Measurements from ENCODE around the gene SDR42E1.

The SDR42E1 gene

GRCh38 chr16:82037666-82038065, 26.4 kb upstream of the SDR42E1 start:
- DNase-seq, result peak; percentile 33
- Histone ChIP-seq H3K27me3 (replicated peaks) (peaks cover 4% of the 10 kb centered on the region), H3K36me3 (replicated peaks) (no peaks in the 10 kb centered on the region), H3K27ac (peak overlapping the region; percentile 67), H3K4me3 (ENCODE audit: low read depth, low read length) (no peak overlapping the region)
- TF ChIP-seq CTCF (IDR thresholded peaks at IDR 0.05; ENCODE audit: low read depth, low read length, missing control alignments), result no peak
- in situ Hi-C loops (cut with HindIII; ENCODE audit: low pct_ligation_motif_present, low sequenced_read_pairs), result no loop called here

- no peak for TF ChIP-seq CTCF (IDR thresholded peaks at IDR 0.05; ENCODE audit: low read depth, low read length, missing control alignments)
- in situ Hi-C loops (cut with HindIII; ENCODE audit: low pct_ligation_motif_present, low sequenced_read_pairs), result no loop called here
- H3K36me3 ChIP-seq (replicated peaks), result no peaks in the 10 kb centered on the region
- no peak overlapping the region for H3K4me3 ChIP-seq (ENCODE audit: low read depth, low read length)
- peak; percentile 60 for DNase-seq
- H3K27ac ChIP-seq, result peak overlapping the region; percentile 67
- peaks cover 4% of the 10 kb centered on the region for H3K27me3 ChIP-seq (replicated peaks)
These were observed 26.0 kb upstream of the SDR42E1 start for GRCh38 chr16:82037251-82037650.

- no peak within 1 kb of the TSS for H3K4me3 ChIP-seq (ENCODE audit: low read depth, low read length)
- H3K36me3 ChIP-seq (replicated peaks), result no peaks in the 10 kb centered on the region
- peaks cover 4% of the 10 kb centered on the region for H3K27me3 ChIP-seq (replicated peaks)
- DNase-seq, result peak; percentile 26
- H3K27ac ChIP-seq, result no peak within 1 kb of the TSS
- in situ Hi-C loops (cut with HindIII; ENCODE audit: low pct_ligation_motif_present, low sequenced_read_pairs), result no loop called here
- no peak for TF ChIP-seq CTCF (IDR thresholded peaks at IDR 0.05; ENCODE audit: low read depth, low read length, missing control alignments)
These were observed 23.8 kb upstream of the SDR42E1 start, which contains the start of gene HSD17B2 for GRCh38 chr16:82034981-82035612. HSD17B2 (plus strand) TSS chr16:82035253; CDS start chr16:82035425, 172 bp downstream.

DNA sequence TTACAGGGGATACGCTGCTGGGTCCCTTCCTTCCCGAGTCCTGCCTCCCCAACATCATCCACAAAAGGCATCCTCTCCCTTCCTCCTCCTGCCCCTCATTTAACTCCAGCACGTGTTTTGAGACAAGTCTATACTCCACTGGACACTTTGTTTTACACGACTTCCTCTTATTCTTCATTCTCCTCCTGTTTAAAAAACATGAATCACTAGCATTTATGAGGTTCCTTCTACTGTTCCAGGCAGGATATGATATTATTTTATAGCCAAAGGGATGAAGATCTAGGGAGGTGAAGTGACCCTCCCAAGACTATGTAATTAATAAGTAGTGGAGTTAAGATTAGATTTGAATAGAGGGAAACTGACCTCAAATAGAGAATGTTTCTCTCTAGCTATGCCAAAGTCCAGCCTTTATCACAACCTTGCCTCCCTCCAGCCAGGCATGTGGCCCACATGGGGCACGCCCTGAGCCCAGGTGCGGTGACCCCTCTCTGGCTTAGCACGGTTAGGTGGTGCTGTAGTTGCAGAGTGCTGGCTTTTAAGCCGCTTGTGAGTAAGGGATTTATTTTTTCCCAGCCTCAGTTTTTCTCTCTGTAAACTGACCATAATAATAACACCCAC, 22.5 kb upstream of the SDR42E1 start:
- Histone ChIP-seq H3K27ac (no peak overlapping the region), H3K27me3 (replicated peaks) (no peaks in the 10 kb centered on the region), H3K4me3 (ENCODE audit: low read depth, low read length) (no peak overlapping the region), H3K36me3 (replicated peaks) (no peaks in the 10 kb centered on the region)
- no peak for TF ChIP-seq CTCF (IDR thresholded peaks at IDR 0.05; ENCODE audit: low read depth, low read length, missing control alignments)
- no peak for DNase-seq
- in situ Hi-C loops (cut with HindIII; ENCODE audit: low pct_ligation_motif_present, low sequenced_read_pairs), result no loop called here

DNA sequence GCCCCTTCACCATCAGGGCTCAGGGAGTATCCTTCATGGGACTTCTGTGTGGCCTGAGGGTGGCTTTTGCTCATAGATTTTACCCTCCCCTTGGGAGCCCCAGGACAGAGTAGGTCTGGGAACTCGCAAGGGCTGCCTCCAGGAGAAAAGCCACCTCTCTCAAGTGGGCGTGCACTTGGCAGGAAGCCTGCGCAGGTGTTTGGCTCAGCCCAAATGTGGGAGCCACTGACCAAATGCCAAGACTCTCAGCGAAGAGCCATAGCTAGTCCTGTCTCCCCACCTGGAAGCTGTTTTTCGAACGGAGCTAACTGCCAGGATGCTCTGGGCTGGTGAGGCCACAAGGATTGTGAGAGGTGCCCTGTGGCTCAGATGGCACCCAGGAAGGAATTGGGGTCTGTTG, 21.7 kb upstream of the SDR42E1 start:
- Histone ChIP-seq H3K27me3 (replicated peaks) (no peaks in the 10 kb centered on the region), H3K27ac (no peak overlapping the region), H3K36me3 (replicated peaks) (no peaks in the 10 kb centered on the region), H3K4me3 (ENCODE audit: low read depth, low read length) (no peak overlapping the region)
- in situ Hi-C loops (cut with HindIII; ENCODE audit: low pct_ligation_motif_present, low sequenced_read_pairs), result no loop called here
- DNase-seq, result no peak
- TF ChIP-seq CTCF (IDR thresholded peaks at IDR 0.05; ENCODE audit: low read depth, low read length, missing control alignments), result no peak
